Nephron (organoid): Measurements from ENCODE around the gene DHRSX.

Source experiments
- H3K27ac Mint-ChIP-seq, 3 experiments: 2 replicates each; pipeline ENCODE4 v1.8.0; 2020; ENCODE audit warnings: mixed read lengths in 3 of 3, mild to moderate bottlenecking in 2 of 3, moderate library complexity in 1 of 3
- H3K27me3 Mint-ChIP-seq: 2 replicates; pipeline ENCODE4 v1.8.0; 2021; ENCODE audit warnings: low read depth, mild to moderate bottlenecking, moderate library complexity, mixed read lengths
- H3K36me3 Mint-ChIP-seq: 2 replicates; pipeline ENCODE4 v1.8.0; 2020; ENCODE audit warnings: low read depth, mixed read lengths
- H3K4me1 Mint-ChIP-seq: 2 replicates; pipeline ENCODE4 v1.8.0; 2020; ENCODE audit warnings: mixed read lengths
- H3K4me3 Mint-ChIP-seq, 3 experiments: 2 replicates each; pipeline ENCODE4 v1.8.0; 2020; ENCODE audit warnings: mild to moderate bottlenecking in 3 of 3, mixed read lengths in 3 of 3, moderate library complexity in 2 of 3
- H3K9me3 Mint-ChIP-seq: 2 replicates; pipeline ENCODE4 v1.8.0; 2020; ENCODE audit warnings: mixed read lengths
- CTCF ChIP-seq, 3 experiments: fragments of 200-600 bp; sonication (generic); IDR thresholded peaks; one replicate each; pipeline ENCODE4 v1.5.0; 2021; ENCODE audit warnings: antibody characterized with exemption in 3 of 3; ENCODE audit not compliant: unreplicated experiment in 3 of 3

Gene DHRSX

GRCh38 chrX:2442694-2443093, 58.1 kb downstream of the DHRSX start:
- Mint-ChIP-seq H3K9me3 (peaks cover 18% of the 10 kb centered on the region), H3K4me3 (no peak overlapping the region), H3K36me3 (peaks cover 70% of the 10 kb centered on the region), H3K27me3 (no peaks in the 10 kb centered on the region), H3K27ac (no peak overlapping the region), H3K4me1 (no peaks in the 10 kb centered on the region)
- no peak for TF ChIP-seq CTCF (IDR thresholded peaks at IDR 0.05; ENCODE audit: unreplicated experiment in 3 of 3)

GRCh38 chrX:2441466-2441865, 59.3 kb downstream of the DHRSX start:
- Mint-ChIP-seq H3K4me3 (no peak overlapping the region), H3K9me3 (peaks cover 18% of the 10 kb centered on the region), H3K36me3 (peaks cover 62% of the 10 kb centered on the region), H3K27me3 (no peaks in the 10 kb centered on the region), H3K4me1 (no peaks in the 10 kb centered on the region), H3K27ac (no peak overlapping the region)
- TF ChIP-seq CTCF (IDR thresholded peaks at IDR 0.05; ENCODE audit: unreplicated experiment in 3 of 3): no peak

DNA sequence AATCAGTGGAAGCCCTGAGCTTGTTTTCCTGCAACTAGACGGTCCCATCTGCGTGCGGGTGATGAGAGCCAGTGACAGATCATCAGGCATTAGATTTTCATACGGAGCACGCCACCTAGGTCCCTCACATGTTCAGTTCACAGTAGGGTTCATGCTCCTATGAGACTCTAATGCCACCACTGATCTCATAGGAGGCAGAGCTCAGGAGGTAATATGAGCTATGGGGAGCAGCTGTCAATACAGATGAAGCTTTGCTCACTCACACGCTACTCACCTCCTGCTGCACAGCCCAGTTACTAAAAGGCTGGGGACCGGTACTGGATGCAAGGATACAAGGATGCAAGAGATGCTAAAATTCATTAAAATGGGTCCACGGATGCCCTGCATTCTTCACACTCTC, 61.2 kb downstream of the DHRSX start:
- no peak overlapping the region for H3K4me3 Mint-ChIP-seq
- no peaks in the 10 kb centered on the region for H3K27me3 Mint-ChIP-seq
- H3K27ac Mint-ChIP-seq: no peak overlapping the region
- H3K9me3 Mint-ChIP-seq: peaks cover 18% of the 10 kb centered on the region
- TF ChIP-seq CTCF (IDR thresholded peaks at IDR 0.05; ENCODE audit: unreplicated experiment in 3 of 3): no peak
- peaks cover 5% of the 10 kb centered on the region for H3K4me1 Mint-ChIP-seq
- peaks cover 61% of the 10 kb centered on the region for H3K36me3 Mint-ChIP-seq

DNA sequence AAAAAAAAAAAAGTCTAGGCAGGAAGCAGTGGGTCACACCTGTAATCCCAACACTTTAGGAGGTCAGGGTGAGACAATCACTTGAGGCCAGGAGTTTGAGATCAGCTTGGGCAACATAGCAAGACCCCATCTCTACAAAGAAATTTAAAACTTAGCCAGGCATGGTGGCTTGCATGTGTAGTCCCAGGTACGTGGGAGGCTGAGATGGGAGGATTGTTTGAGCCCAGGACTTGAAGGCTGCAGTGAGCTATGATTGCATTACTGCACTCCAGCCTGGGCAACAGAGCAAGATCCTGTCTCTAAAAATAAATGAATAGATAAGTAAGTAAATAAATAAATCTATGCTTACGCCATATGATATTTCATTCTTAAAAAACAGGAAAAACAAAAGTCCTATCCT, 65.3 kb downstream of the DHRSX start:
- Mint-ChIP-seq H3K4me3 (no peak overlapping the region), H3K4me1 (peaks cover 6% of the 10 kb centered on the region), H3K36me3 (peaks cover 51% of the 10 kb centered on the region), H3K9me3 (peaks cover 11% of the 10 kb centered on the region), H3K27ac (peak overlapping the region in 1 of 3 experiments; percentile 50), H3K27me3 (no peaks in the 10 kb centered on the region)
- no peak for TF ChIP-seq CTCF (IDR thresholded peaks at IDR 0.05; ENCODE audit: unreplicated experiment in 3 of 3)

- no peak for TF ChIP-seq CTCF (IDR thresholded peaks at IDR 0.05; ENCODE audit: unreplicated experiment in 3 of 3)
- H3K27ac Mint-ChIP-seq: peak overlapping the region; percentile 50 to 81 (median 74)
- H3K36me3 Mint-ChIP-seq: peaks cover 49% of the 10 kb centered on the region
- peaks cover 6% of the 10 kb centered on the region for H3K4me1 Mint-ChIP-seq
- H3K4me3 Mint-ChIP-seq: peak overlapping the region in 2 of 3 experiments; percentile 2 to 7
- H3K27me3 Mint-ChIP-seq: no peaks in the 10 kb centered on the region
- peaks cover 2% of the 10 kb centered on the region for H3K9me3 Mint-ChIP-seq
Measured at GRCh38 chrX:2434270-2435163, 66.3 kb downstream of the DHRSX start.
